ENCODE results near the gene TERB1. TPM values are rescaled to one million over a fixed set of nuclear protein-coding genes. Genes with fewer than 3 reads are reported as not detected.

The TERB1 gene
- total RNA-seq, 4 donors from 2014 or later = 0.27 to 2.1 TPM; not detected in 2

DNA sequence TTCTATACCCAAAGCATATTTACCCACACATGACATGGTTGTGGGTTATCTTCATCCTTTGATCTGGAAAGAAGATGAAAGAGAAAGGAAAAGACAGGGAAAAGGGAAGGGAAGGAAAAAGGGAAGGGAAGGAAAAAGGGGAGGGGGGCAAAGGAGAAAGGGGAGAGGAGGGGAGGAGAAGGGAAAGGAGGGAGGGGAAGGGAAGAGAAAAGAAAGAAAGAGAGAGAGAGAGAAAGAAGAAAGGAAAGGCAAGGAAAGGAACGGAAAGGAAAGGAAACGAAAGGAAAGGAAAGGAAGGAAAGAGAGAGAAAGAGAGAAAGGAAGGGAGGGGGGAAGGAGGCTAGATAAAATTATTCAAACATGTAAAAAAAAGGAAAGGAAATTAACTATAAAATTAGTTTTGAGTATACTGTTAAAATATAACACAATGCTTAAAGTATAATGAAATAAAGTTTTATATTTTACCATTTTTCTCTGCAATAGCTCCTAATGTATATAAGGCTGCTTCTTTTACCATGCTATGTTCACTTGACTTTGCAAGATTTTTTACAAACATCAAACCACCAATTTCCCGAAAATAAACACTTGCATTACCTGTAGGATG lies 11.2 kb downstream of the TERB1 start:
- no peak overlapping the region for H3K27ac ChIP-seq
- H3K4me3 ChIP-seq (replicated peaks in 1 of 3) = no peak overlapping the region
- TF ChIP-seq POLR2A (IDR thresholded peaks at IDR 0.05) = no peak
- TF ChIP-seq, protein P1, sequence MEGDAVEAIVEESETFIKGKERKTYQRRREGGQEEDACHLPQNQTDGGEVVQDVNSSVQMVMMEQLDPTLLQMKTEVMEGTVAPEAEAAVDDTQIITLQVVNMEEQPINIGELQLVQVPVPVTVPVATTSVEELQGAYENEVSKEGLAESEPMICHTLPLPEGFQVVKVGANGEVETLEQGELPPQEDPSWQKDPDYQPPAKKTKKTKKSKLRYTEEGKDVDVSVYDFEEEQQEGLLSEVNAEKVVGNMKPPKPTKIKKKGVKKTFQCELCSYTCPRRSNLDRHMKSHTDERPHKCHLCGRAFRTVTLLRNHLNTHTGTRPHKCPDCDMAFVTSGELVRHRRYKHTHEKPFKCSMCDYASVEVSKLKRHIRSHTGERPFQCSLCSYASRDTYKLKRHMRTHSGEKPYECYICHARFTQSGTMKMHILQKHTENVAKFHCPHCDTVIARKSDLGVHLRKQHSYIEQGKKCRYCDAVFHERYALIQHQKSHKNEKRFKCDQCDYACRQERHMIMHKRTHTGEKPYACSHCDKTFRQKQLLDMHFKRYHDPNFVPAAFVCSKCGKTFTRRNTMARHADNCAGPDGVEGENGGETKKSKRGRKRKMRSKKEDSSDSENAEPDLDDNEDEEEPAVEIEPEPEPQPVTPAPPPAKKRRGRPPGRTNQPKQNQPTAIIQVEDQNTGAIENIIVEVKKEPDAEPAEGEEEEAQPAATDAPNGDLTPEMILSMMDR (IDR thresholded peaks at IDR 0.05) = no peak
- DNase-seq = no peak
- intact Hi-C loops (cut with DNase I) = no loop called here
- H3K9me3 ChIP-seq = no peaks in the 10 kb centered on the region
- 76 to 80% methylated on average over 3 of the region's 3 CpGs for WGBS, 2 donors
- H3K27me3 ChIP-seq = no peaks in the 10 kb centered on the region
- H3K4me1 ChIP-seq = no peaks in the 10 kb centered on the region
- no peaks in the 10 kb centered on the region for H3K36me3 ChIP-seq

DNA sequence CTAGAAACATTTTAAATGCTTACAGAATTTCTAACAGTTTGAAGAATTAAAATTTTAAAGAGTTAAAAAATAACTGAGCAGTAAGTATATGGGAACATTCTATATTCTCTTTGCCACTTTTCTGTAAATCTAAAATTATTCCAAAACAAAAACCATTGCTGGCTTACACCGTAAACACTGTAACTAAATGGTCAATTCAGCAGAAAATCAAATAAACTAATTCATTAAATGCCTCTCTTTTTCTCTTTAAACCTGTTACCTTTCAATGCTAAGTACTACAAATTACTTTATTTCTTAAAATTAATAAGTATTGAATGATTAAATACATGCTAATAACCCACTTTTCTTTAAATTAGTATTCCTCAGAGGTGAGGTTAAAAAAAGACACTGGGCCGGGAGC lies 14.0 kb downstream of the TERB1 start:
- 94 to 95% methylated on average over 2 of the region's 2 CpGs for WGBS, 2 donors
- no peaks in the 10 kb centered on the region for H3K4me1 ChIP-seq
- H3K36me3 ChIP-seq = no peaks in the 10 kb centered on the region
- H3K27ac ChIP-seq = no peak overlapping the region
- H3K4me3 ChIP-seq (replicated peaks in 1 of 3) = no peak overlapping the region
- H3K27me3 ChIP-seq = no peaks in the 10 kb centered on the region
- DNase-seq = no peak
- TF ChIP-seq POLR2A (IDR thresholded peaks at IDR 0.05) = no peak
- TF ChIP-seq, protein P1 (IDR thresholded peaks at IDR 0.05) = no peak
- intact Hi-C loops (cut with DNase I) = no loop called here
- no peaks in the 10 kb centered on the region for H3K9me3 ChIP-seq

GRCh38 chr16:66786551-66786950 lies 14.8 kb downstream of the TERB1 start:
- Histone ChIP-seq H3K27ac (no peak overlapping the region), H3K4me1 (no peaks in the 10 kb centered on the region), H3K9me3 (no peaks in the 10 kb centered on the region), H3K4me3 (replicated peaks in 1 of 3) (no peak overlapping the region), H3K36me3 (no peaks in the 10 kb centered on the region), H3K27me3 (no peaks in the 10 kb centered on the region)
- TF ChIP-seq, protein P1 (IDR thresholded peaks at IDR 0.05) = no peak
- no peak for TF ChIP-seq POLR2A (IDR thresholded peaks at IDR 0.05)
- no peak for DNase-seq
- WGBS, 2 donors = 94 to 97% methylated on average over 3 of the region's 3 CpGs
- intact Hi-C loops (cut with DNase I) = no loop called here

DNA sequence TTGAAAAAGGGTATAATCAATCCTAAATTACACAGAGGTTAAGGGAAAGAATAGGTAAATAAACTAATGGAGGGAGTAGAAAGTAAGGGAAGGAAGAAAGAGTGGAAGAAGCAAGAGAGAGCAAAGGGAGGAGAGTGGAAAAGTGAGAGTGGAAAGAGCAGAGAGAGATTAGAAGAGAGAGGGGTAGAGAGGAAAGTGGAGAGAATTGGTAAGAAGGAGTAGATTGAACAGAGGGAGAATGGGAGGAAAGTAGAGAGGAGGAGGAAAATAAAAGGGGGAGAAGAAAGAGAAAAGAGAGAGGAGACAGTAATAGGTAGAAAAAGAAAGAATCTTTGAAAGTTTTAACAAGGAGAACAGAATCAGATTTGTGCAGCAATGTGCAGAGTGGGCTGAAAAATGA lies 24.9 kb downstream of the TERB1 start:
- H3K4me3 ChIP-seq (replicated peaks in 1 of 3) = no peak overlapping the region
- H3K27me3 ChIP-seq = no peaks in the 10 kb centered on the region
- no peak for TF ChIP-seq POLR2A (IDR thresholded peaks at IDR 0.05)
- H3K36me3 ChIP-seq = no peaks in the 10 kb centered on the region
- DNase-seq = no peak
- H3K4me1 ChIP-seq = no peaks in the 10 kb centered on the region
- intact Hi-C loops (cut with DNase I) = no loop called here
- no peak overlapping the region for H3K27ac ChIP-seq
- H3K9me3 ChIP-seq = no peaks in the 10 kb centered on the region

DNA sequence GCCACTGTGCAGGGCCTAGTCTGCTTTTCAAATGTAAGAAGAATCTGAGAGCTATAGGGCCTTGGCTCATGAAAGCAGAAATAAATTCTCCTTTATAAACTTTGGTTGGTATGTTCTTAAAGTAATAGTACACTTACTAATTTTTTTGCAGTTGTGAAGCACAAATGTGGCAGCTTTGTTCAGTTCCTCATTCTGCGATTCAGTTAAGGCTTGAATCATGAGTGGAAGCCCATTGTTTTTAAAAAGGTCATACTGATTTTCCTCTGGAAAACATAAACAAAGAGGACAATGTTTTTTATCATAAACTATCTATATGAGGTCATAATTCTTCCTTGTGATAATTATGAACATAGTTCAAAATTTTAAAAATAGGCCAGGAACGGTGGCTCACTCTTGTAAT lies 26.4 kb downstream of the TERB1 start:
- Histone ChIP-seq H3K36me3 (no peaks in the 10 kb centered on the region), H3K9me3 (no peaks in the 10 kb centered on the region), H3K4me1 (no peaks in the 10 kb centered on the region), H3K27me3 (no peaks in the 10 kb centered on the region), H3K27ac (no peak overlapping the region), H3K4me3 (replicated peaks in 1 of 3) (no peak overlapping the region)
- intact Hi-C loops (cut with DNase I) = no loop called here
- TF ChIP-seq, protein P1 (IDR thresholded peaks at IDR 0.05) = no peak
- TF ChIP-seq POLR2A (IDR thresholded peaks at IDR 0.05) = no peak
- WGBS, 2 donors = 77 to 82% methylated on average over 2 of the region's 2 CpGs
- no peak for DNase-seq

DNA sequence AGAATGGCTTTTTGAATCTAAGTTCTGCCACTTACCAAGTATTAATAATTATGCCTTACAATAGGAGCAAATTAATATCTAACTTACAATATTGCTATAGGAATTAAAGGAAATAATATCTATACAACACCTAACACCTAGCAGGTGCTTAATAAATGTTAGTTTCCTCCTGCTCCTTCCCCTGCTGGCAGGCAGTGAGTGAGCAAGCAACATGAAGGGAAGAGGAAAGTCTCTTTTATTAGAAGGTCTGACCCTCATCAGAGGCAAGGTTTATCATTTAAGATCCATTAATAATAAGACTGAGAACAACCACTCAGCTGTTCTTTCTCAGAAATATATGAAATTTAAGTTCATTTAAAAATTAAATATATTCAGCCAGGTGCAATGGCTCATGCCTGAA lies 43.3 kb downstream of the TERB1 start:
- H3K9me3 ChIP-seq = no peaks in the 10 kb centered on the region
- TF ChIP-seq, protein P1 (IDR thresholded peaks at IDR 0.05) = no peak
- no peak for TF ChIP-seq POLR2A (IDR thresholded peaks at IDR 0.05)
- intact Hi-C loops (cut with DNase I) = no loop called here

More for the DNA sequence above, 43.3 kb downstream of the TERB1 start:
- Histone ChIP-seq H3K36me3 (no peaks in the 10 kb centered on the region), H3K4me1 (no peaks in the 10 kb centered on the region), H3K27ac (no peak overlapping the region), H3K4me3 (replicated peaks in 1 of 3) (no peak overlapping the region), H3K27me3 (no peaks in the 10 kb centered on the region)
- DNase-seq = no peak

All from thyroid gland (tissue), 4 donors.